Activated CD8-positive, alpha-beta memory T cell treated with anti-CD3 and anti-CD28 coated beads for 4 hours (primary cell): ENCODE data around the gene CEACAM7.

Experiments used
- DNase-seq, 2 donors: peaks; one replicate each; pipeline ENCODE4 v3.0.0-alpha.2; 2020; ENCODE audit warnings: low read depth in 2 of 2

CEACAM7 gene

DNA sequence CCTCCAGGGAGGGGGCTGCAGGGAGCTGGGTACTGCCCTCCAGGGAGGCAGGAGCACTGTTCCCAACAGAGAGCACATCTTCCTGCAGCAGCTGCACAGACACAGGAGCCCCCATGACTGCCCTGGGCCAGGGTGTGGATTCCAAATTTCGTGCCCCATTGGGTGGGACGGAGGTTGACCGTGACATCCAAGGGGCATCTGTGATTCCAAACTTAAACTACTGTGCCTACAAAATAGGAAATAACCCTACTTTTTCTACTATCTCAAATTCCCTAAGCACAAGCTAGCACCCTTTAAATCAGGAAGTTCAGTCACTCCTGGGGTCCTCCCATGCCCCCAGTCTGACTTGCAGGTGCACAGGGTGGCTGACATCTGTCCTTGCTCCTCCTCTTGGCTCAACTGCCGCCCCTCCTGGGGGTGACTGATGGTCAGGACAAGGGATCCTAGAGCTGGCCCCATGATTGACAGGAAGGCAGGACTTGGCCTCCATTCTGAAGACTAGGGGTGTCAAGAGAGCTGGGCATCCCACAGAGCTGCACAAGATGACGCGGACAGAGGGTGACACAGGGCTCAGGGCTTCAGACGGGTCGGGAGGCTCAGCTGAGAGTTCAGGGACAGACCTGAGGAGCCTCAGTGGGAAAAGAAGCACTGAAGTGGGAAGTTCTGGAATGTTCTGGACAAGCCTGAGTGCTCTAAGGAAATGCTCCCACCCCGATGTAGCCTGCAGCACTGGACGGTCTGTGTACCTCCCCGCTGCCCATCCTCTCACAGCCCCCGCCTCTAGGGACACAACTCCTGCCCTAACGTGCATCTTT, 12.5 kb upstream of the CEACAM7 start:
- DNase-seq: no peak

DNA sequence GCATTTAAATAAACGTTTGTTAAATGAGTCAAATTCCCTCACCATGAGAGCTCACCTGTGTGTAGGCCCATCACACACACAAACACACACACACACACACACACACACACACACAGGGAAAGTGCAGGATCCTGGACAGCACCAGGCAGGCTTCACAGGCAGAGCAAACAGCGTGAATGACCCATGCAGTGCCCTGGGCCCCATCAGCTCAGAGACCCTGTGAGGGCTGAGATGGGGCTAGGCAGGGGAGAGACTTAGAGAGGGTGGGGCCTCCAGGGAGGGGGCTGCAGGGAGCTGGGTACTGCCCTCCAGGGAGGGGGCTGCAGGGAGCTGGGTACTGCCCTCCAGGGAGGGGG, 11.9 kb upstream of the CEACAM7 start:
- DNase-seq: no peak

DNA sequence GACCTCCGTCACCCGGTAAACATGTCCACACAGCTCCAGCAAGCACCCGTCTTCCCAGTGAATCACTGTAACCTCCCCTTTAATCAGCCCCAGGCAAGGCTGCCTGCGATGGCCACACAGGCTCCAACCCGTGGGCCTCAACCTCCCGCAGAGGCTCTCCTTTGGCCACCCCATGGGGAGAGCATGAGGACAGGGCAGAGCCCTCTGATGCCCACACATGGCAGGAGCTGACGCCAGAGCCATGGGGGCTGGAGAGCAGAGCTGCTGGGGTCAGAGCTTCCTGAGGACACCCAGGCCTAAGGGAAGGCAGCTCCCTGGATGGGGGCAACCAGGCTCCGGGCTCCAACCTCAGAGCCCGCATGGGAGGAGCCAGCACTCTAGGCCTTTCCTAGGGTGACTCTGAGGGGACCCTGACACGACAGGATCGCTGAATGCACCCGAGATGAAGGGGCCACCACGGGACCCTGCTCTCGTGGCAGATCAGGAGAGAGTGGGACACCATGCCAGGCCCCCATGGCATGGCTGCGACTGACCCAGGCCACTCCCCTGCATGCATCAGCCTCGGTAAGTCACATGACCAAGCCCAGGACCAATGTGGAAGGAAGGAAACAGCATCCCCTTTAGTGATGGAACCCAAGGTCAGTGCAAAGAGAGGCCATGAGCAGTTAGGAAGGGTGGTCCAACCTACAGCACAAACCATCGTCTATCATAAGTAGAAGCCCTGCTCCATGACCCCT, 11.3 kb upstream of the CEACAM7 start:
- DNase-seq: no peak

DNA sequence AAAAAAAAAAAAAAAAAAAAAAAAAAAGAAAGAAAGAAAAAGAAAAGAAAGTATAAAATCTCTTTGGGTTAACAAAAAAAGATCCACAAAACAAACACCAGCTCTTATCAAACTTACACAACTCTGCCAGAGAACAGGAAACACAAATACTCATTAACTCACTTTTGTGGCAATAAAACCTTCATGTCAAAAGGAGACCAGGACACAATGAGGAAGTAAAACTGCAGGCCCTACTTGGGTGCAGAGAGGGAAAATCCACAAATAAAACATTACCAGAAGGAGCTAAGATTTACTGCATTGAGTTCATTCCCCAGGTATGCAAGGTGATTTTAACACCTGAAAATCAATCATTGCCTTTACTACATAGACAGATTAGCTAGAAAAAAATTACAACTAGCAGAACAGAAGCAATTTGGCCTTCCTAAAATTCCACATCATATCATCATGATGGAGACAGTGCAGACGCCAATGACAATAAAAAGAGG, 10.7 kb upstream of the CEACAM7 start:
- DNase-seq: no peak

DNA sequence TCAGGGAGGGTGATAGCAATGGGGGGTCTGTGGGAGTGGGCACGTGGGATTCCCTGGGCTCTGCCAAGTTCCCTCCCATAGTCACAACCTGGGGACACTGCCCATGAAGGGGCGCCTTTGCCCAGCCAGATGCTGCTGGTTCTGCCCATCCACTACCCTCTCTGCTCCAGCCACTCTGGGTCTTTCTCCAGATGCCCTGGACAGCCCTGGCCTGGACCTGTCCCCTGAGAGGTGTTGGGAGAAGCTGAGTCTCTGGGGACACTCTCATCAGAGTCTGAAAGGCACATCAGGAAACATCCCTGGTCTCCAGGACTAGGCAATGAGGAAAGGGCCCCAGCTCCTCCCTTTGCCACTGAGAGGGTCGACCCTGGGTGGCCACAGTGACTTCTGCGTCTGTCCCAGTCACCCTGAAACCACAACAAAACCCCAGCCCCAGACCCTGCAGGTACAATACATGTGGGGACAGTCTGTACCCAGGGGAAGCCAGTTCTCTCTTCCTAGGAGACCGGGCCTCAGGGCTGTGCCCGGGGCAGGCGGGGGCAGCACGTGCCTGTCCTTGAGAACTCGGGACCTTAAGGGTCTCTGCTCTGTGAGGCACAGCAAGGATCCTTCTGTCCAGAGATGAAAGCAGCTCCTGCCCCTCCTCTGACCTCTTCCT, 9.3 kb upstream of the CEACAM7 start:
- no peak for DNase-seq

DNA sequence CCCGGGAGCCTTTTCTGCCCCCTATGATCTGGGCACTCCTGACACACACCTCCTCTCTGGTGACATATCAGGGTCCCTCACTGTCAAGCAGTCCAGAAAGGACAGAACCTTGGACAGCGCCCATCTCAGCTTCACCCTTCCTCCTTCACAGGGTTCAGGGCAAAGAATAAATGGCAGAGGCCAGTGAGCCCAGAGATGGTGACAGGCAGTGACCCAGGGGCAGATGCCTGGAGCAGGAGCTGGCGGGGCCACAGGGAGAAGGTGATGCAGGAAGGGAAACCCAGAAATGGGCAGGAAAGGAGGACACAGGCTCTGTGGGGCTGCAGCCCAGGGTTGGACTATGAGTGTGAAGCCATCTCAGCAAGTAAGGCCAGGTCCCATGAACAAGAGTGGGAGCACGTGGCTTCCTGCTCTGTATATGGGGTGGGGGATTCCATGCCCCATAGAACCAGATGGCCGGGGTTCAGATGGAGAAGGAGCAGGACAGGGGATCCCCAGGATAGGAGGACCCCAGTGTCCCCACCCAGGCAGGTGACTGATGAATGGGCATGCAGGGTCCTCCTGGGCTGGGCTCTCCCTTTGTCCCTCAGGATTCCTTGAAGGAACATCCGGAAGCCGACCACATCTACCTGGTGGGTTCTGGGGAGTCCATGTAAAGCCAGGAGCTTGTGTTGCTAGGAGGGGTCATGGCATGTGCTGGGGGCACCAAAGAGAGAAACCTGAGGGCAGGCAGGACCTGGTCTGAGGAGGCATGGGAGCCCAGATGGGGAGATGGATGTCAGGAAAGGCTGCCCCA, 8.5 kb upstream of the CEACAM7 start:
- no peak for DNase-seq

DNA sequence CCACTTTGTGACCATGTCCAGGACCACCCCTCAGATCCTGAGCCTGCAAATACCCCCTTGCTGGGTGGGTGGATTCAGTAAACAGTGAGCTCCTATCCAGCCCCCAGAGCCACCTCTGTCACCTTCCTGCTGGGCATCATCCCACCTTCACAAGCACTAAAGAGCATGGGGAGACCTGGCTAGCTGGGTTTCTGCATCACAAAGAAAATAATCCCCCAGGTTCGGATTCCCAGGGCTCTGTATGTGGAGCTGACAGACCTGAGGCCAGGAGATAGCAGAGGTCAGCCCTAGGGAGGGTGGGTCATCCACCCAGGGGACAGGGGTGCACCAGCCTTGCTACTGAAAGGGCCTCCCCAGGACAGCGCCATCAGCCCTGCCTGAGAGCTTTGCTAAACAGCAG, 7.7 kb upstream of the CEACAM7 start:
- no peak for DNase-seq

DNA sequence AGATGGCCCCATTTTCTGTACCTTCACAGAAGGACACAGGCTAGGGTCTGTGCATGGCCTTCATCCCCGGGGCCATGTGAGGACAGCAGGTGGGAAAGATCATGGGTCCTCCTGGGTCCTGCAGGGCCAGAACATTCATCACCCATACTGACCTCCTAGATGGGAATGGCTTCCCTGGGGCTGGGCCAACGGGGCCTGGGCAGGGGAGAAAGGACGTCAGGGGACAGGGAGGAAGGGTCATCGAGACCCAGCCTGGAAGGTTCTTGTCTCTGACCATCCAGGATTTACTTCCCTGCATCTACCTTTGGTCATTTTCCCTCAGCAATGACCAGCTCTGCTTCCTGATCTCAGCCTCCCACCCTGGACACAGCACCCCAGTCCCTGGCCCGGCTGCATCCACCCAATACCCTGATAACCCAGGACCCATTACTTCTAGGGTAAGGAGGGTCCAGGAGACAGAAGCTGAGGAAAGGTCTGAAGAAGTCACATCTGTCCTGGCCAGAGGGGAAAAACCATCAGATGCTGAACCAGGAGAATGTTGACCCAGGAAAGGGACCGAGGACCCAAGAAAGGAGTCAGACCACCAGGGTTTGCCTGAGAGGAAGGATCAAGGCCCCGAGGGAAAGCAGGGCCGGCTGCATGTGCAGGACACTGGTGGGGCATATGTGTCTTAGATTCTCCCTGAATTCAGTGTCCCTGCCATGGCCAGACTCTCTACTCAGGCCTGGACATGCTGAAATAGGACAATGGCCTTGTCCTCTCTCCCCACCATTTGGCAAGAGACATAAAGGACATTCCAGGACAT, 7.0 kb upstream of the CEACAM7 start:
- DNase-seq: no peak

DNA sequence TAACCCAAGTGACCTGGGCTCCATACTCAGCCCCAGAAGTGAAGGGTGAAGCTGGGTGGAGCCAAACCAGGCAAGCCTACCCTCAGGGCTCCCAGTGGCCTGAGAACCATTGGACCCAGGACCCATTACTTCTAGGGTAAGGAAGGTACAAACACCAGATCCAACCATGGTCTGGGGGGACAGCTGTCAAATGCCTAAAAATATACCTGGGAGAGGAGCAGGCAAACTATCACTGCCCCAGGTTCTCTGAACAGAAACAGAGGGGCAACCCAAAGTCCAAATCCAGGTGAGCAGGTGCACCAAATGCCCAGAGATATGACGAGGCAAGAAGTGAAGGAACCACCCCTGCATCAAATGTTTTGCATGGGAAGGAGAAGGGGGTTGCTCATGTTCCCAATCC, 6.1 kb upstream of the CEACAM7 start:
- DNase-seq: no peak

DNA sequence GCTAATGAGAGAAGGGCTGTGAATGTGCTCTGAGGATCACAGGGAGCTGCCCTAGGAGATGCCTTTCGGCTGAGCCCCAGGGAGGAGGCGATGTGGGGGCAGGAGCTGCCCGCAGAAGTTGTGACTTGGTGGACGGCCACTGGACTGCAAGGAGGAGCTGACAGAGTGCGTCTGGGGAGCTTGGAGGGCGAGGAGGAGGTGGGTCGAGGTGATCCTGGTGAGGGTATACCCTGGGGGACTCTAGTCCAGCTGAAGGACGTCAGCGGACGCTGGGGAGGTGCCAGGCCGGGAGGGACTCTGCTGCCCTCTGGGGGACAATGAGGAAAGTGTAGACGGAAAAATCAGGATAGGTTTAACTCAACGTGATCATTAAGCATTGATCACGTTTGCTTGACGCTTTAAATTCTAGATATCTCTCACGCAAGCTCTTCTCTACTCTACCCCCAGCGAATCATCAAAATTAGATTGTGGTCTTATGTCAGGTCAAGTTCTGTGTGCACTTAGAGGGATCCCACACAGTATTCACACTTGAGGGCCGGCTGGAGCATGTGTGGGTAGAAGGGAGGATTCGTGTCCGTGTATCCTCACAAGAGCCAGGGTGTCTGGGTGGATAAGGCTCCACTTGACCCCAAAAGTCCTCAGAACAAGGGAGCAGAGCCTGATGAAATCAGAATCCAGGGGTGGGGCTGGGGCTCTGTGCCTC, 3.3 kb upstream of the CEACAM7 start:
- no peak for DNase-seq

DNA sequence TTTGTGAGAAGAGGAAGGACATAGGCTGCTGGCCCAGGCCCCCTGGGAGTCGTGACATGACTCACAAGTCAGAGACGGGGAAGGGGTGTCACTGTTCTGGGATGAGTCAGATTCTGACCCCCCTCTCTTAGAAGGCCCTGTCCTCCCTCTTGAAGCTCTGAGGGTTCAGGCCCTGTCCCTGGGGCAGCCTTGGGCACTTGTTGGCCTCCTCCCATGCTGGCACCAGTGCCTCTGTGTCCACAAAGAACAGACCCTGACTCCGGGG, 2.7 kb upstream of the CEACAM7 start:
- no peak for DNase-seq

DNA sequence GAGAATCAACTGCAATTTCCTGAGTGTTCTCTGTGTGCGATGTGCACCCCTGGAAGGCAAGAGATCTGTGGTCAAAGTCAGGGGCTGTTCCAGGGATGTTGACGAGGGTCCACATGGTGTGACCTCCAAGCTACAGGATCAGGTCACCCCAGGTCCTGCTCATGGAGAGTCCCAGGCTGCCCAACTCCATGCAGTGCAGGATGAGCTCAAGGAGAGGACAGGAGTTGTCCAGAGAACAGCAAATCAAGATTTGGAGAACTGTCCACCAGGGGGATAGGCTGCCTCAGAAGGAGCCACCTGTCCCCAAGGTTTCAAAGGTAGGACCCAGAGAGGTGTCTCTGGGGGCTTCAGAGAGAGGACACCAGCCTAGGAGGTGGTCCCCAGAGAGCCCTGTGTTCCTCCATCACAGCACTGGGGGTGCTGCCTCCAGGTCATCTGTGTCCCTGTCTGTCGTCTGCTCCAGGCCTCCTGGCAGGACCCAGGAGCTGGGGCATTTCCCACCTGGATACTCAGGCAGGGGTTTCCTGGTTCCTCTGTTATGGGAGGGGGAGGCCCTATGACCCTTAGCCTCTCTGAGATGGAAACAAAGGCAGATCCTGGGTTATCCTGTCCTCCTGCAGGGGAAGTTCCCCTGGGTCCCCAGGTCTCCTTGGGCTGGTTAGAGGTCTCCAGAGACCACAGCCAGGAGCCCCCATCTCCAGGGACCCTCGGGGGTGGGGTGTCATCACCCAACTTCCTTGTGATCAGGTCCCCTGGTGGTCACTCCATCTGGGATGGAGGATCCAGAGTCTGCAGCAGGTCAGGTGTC, 2.1 kb upstream of the CEACAM7 start:
- no peak for DNase-seq

DNA sequence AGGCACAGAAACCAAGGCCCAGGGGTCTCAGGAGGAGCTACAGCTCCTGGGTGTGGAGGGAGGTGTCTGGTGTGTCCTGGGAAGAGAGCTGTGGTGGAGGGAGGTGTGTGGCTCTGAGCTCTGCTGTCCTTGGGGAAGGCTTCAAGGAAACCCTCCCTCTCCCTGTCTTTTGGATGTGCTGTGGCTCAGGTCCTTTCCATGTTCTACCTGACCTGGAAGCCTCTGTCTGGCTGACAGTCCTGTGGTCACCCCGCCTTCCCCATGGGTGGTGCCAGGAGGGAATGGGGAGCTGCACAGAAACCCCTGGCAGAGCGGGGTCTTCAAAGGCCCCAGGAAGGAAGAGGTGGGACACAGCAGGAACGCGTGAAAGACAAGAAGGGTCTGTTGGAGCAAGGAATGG, 617 bp upstream of the CEACAM7 start:
- DNase-seq: no peak

DNA sequence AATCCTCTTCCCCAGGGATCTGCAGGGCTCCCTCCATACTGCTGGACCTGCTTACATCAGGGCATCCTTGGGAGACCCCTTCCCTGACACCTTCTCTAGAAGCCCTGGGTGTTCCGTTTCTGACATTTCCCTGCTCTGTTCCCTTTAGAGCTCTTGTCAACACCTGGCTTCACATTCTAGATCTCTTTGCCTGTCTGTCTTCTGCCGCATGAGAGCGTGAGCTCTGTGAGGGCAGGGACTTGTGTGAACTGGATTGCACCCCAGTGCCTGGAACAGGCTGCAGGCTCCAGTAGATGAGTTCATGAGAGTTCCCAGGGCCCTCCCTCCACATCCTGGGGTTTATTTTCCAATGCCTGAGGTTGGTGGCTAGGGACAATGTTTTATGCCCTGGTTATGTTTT, 651 bp downstream of the CEACAM7 start:
- no peak for DNase-seq

DNA sequence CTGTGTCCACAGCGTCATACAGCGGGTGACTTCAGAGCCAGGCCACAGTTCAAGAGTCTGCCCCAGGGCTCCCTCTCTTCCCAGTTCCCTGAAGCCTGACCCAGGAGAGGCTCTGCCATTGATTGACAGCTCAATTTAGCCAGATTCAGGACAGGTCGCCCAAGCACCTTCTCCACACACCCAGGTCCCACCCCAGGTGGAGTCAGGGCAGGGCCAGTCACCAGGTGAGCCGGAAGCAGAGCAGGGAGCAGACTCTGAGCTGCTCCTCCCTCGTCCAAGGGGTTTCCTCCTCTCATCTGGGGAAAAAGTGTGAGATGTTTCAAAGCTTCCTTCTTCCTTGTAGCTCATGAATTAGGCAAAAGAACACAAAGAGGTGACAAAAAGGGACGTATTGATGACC, 5.6 kb downstream of the CEACAM7 start:
- no peak for DNase-seq

DNA sequence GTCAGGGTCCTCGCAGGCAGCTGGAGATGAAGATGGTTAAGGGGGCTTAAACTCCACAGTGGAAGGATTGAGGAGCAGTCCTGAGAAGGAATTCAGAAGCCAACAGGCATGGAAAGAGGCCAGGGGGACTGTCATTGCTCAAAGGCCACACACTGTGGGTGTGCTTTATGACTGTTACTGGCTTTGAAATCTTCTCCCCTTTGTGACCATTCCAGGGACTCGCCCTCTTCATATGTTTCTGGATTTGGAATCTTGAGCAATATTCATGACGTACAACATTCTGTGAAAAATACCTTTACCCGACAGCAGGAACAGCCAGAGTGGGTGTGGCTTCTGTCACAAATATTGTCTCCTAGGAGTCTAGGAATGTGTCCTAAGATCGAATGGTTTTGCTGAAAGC, 16.6 kb downstream of the CEACAM7 start:
- no peak for DNase-seq

DNA sequence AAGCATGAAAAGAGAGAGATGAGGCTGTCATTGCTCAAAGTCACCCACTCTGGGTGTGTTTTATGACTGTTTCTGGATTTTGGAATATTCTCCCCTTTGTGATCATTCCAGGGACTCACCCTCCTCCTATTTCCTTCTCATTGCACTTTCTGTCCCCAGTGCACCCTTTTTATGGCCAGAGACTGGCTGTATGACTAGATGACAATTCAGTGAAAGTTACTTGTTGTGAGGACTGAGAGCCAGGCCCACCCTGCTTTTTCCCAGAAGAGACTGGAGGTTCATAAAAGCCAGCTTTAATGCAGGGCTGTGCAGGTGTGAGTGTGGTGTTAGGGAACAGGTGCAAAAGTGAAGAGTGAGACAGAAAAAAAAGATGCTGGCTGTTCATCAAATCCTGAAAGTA, 17.3 kb downstream of the CEACAM7 start:
- no peak for DNase-seq

DNA sequence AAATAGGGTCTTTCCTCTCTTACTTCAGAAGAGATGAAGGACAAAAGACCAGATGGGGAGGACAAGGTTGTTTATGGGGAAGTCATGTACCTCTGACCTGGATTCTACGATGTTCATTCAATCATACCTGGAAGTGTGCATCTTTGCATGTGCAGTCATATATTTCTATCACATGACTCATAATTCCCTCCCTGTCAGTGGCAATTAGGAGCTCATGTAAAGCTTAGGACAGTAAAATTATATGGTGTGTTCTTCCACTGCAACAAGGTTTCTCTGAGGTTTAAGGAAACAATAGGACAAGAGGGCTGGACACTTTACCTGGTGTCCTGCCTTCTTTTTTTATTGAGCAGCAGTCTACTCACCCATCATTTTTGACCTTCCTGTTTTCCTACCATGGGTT, 19.8 kb downstream of the CEACAM7 start:
- DNase-seq: no peak

DNA sequence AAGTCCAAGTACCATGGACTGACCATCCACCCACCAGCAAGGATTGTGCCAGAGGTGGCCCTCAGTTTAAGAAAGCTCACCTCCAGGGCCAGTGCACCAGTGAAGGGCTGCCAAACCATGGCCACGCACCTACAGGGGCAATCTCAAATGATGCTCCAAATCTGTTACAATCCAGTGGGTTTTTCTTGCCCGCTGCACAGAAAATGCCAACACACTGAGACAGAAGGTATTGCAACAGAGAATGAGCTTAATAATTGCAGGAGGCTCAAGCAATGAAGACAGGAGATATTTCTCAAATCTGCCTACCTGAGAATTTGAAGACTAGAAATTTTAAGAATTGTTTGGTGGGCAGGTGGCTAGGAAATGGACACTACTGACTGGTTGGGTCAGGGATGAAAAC, 22.0 kb downstream of the CEACAM7 start:
- DNase-seq: no peak

DNA sequence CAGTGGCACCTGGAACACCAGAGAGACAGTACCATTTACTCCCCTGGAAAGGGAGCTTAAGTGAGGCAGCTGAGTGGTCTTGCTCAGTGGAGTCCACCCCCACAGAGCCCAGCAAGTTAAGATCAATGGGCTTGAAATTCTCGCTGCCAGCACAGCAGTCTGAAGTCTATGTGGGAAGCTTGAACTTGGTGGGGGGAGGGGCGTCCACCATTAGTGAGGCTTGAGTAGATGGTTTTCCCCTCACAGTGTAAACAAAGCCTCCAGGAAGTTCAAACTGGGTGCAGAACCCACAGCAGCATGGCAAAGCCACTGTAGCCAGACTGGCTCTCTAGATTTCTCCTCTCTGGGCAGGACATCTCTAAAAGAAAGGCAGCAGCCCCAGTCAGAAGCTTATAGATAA, 30.9 kb downstream of the CEACAM7 start:
- no peak for DNase-seq
